IPS-20b (cell line): ENCODE measurements around the gene GRIK3.

Source experiments
- H3K27ac ChIP-seq: one replicate; pipeline ENCODE4 v1.5.1; 2013; ENCODE audit warnings: low read length
- H3K27me3 ChIP-seq: 2 replicates; pipeline ENCODE4 v1.6.1; 2013; ENCODE audit warnings: mild to moderate bottlenecking, low read length, inconsistent platforms; ENCODE audit not compliant: insufficient read depth
- H3K36me3 ChIP-seq: 2 replicates; pipeline ENCODE4 v1.6.1; 2013; ENCODE audit warnings: low read depth, mild to moderate bottlenecking, inconsistent platforms, low read length, moderate library complexity; ENCODE audit not compliant: insufficient read depth
- H3K4me1 ChIP-seq: 2 replicates; pipeline ENCODE4 v1.6.1; 2013; ENCODE audit warnings: mild to moderate bottlenecking, control low read depth, inconsistent platforms, low read length, moderate library complexity; ENCODE audit not compliant: insufficient read depth
- H3K4me3 ChIP-seq: 2 replicates; pipeline ENCODE4 v1.5.1; 2013; ENCODE audit warnings: mild to moderate bottlenecking, low read length, inconsistent platforms
- H3K9ac ChIP-seq: 2 replicates; pipeline ENCODE4 v1.6.1; 2013; ENCODE audit warnings: low read depth, mild to moderate bottlenecking, inconsistent platforms, low read length, moderate library complexity
- H3K9me3 ChIP-seq: 2 replicates; pipeline ENCODE4 v1.6.1; 2013; ENCODE audit warnings: mild to moderate bottlenecking, low read depth, low read length, inconsistent platforms; ENCODE audit not compliant: insufficient read depth

Gene GRIK3

DNA sequence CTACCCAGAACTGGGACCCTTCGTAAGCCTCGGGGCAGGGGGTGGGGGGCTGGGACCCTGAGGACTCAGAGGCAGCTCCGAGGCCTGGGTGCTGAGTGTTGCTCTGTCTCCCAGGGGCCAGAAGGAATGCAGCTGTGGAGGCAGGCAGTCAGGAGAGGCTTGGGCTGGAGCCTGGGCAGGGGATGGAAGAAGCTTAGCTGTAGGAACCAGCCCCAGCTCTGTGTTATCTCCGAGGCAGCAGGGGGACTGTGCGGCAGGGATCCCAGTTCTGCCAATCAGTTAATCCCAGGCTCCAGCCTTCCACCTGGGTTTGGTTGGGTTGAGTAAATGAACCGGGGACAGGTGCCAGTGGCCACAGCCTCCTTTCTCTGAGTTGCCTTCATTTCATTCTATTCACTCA is 8.2 kb upstream of the GRIK3 start:
- Histone ChIP-seq H3K27me3 (peaks cover 42% of the 10 kb centered on the region), H3K9me3 (no peaks in the 10 kb centered on the region), H3K27ac (no peak overlapping the region), H3K9ac (no peak overlapping the region), H3K4me1 (peaks cover 50% of the 10 kb centered on the region; the same call in 1 of the 2 replicates), H3K4me3 (no peak overlapping the region; the same call in 1 of the 2 replicates), H3K36me3 (no peaks in the 10 kb centered on the region)

DNA sequence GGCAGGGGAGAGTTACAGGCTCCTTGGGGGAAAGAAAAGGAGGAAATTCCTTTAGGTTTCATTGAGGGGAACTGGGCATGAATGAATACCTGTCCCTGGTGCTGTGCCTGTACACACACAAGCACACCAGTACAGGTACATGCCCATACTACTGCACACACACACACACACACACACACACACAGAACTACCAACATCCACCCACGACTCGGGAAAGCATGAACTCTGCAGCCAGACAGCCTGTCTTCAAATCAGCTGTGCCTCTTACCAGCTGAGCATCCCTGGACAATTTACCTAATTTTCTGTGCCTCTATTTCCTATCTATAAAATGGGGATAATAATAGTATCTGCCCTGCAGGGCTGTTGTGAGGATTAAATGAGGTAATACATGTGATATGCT is 7.2 kb upstream of the GRIK3 start:
- Histone ChIP-seq H3K27me3 (peaks cover 52% of the 10 kb centered on the region), H3K36me3 (no peaks in the 10 kb centered on the region), H3K4me3 (no peak overlapping the region), H3K9me3 (no peaks in the 10 kb centered on the region), H3K27ac (no peak overlapping the region), H3K4me1 (peaks cover 55% of the 10 kb centered on the region; the same call in 1 of the 2 replicates), H3K9ac (no peak overlapping the region)

DNA sequence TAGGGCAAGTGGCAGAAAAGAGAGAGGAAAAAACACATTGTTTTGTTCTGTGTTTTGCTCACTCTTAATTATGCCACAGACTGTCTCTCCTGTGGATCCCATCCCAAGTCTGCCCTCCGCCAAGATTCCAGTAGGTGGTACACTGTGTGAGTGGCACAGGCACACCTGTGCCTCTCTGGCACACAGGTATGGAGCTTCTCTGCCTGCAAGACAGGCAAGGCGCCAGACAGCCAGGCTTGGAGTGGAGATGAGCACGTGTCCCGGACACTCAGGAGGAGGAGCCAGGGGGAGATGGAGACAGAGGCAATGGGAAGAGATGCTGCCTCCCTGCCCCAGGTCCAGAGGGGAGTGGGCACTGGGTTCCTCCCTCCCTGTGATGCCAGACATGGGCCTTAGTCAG is 6.5 kb upstream of the GRIK3 start:
- no peak overlapping the region for H3K9ac ChIP-seq
- H3K4me1 ChIP-seq, result peaks cover 60% of the 10 kb centered on the region; the same call in 1 of the 2 replicates
- H3K9me3 ChIP-seq, result no peaks in the 10 kb centered on the region
- peaks cover 60% of the 10 kb centered on the region for H3K27me3 ChIP-seq
- H3K27ac ChIP-seq, result no peak overlapping the region
- H3K4me3 ChIP-seq, result no peak overlapping the region
- no peaks in the 10 kb centered on the region for H3K36me3 ChIP-seq

DNA sequence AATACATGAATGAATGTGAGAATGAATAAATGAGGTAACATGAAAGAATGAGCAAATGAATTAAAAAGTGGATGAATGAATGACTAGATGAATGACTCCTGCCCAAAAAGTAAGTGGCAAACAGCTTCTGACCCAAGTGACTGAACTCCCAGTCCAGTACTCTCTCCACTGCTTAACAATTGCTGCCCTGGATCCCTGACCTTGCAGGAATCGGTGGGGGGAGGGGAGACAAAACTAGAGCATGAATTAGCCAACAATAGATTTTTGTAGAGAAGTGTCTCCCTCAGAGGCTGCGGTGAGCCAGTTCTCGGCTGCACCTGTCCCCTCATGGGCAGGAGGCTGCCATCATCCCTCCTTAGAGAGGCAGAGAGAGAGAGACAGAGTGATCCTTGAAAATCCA is 5.9 kb upstream of the GRIK3 start:
- Histone ChIP-seq H3K27me3 (peaks cover 65% of the 10 kb centered on the region), H3K9me3 (no peaks in the 10 kb centered on the region), H3K4me3 (no peak overlapping the region), H3K36me3 (no peaks in the 10 kb centered on the region), H3K27ac (no peak overlapping the region), H3K4me1 (peaks cover 65% of the 10 kb centered on the region; the same call in 1 of the 2 replicates), H3K9ac (no peak overlapping the region)

DNA sequence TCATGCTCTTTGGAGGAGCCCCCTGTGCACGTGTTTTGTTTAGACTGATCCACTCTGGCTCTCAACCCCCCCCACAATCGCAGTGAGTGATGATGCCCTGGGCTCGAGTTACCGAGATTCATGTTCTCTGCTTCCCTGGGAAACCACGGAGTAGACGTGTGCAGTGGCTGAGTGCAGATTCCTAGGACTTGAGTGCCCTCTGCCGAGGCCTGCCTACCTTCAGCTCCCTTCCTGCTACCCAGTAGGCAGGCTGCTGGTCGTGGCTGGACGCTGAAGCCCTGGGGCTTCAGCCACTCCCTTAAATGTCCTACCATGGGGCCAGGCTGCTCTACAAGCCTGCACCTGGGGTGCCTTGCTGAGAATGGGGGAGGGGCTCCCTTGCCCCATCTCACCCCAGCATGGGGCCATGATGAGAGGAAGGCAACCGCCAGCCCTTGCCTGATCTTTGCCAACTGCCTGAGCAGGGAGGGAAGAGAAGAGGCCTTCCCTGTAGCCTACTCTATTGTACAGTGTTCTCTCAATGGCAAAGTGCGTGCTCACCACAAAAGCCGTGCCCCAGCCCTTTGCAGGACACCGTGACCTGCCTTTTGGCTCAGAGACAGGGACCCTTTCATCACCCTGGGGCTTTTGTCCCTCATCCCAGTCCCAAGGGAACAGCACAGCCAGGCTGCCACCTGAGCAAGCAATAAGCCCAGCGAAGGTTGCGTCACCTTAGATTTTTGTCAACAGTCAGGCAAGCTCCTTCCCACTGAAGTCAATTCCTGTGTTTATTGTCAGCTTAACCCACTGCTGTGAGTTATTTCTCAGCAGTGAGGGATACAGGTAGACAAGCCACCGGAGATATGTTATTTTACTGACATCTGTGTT is 4.1 kb upstream of the GRIK3 start:
- no peaks in the 10 kb centered on the region for H3K36me3 ChIP-seq
- H3K9ac ChIP-seq, result no peak overlapping the region; the same call in 1 of the 2 replicates
- peaks cover 80% of the 10 kb centered on the region for H3K27me3 ChIP-seq
- H3K4me1 ChIP-seq, result peaks cover 61% of the 10 kb centered on the region; the same call in 1 of the 2 replicates
- no peak overlapping the region for H3K27ac ChIP-seq
- H3K9me3 ChIP-seq, result no peaks in the 10 kb centered on the region
- H3K4me3 ChIP-seq, result peak overlapping the region; percentile 52; the same call in 1 of the 2 replicates

DNA sequence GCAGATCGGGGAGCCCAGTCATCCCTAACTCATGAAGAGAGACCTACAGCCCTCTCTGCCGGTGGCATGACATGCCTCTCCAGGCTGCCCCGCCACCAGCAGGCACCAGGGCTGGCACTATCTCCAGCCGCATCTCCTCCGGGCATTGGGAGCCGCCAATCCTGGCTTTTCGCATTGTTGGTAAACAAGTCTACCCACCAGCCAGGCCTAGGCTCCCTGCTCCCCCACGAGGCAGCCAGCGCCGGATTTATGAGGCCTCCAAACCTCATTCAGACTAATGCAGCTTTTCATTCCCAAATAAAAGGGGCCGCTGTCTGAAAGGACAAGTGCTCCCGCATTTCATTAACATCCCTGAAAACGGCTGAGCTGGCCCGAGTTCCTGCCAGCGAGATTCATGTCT is 3.4 kb upstream of the GRIK3 start:
- Histone ChIP-seq H3K27me3 (peaks cover 88% of the 10 kb centered on the region), H3K36me3 (no peaks in the 10 kb centered on the region), H3K4me3 (peak overlapping the region; percentile 52; the same call in 1 of the 2 replicates), H3K9me3 (no peaks in the 10 kb centered on the region), H3K4me1 (peaks cover 53% of the 10 kb centered on the region; the same call in 1 of the 2 replicates), H3K9ac (no peak overlapping the region; the same call in 1 of the 2 replicates), H3K27ac (no peak overlapping the region)

DNA sequence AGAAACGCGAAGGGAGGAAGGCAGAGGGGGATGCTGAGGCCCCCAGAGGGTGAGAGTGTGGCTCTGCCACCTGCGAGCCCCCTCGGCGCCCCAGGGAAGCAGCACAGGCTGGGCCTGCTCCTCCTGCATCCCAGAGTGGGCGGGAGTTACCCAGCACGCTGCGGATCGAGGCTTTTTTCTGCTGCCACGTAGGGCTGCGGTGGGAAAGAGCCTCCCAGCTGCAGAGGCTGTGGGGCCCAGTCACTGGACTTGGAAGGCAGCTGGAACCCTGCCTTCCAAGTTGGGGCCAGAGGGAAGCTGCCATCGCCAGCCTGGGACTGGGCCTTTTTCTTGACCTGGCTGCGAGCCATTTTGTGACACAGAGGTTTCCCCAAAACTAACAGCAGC is 2.3 kb upstream of the GRIK3 start:
- Histone ChIP-seq H3K9ac (no peak overlapping the region; the same call in 1 of the 2 replicates), H3K36me3 (no peaks in the 10 kb centered on the region), H3K4me3 (peak overlapping the region; percentile 64; the same call in 1 of the 2 replicates), H3K4me1 (peaks cover 53% of the 10 kb centered on the region; the same call in 1 of the 2 replicates), H3K27me3 (peaks cover 91% of the 10 kb centered on the region), H3K27ac (no peak overlapping the region), H3K9me3 (no peaks in the 10 kb centered on the region)

DNA sequence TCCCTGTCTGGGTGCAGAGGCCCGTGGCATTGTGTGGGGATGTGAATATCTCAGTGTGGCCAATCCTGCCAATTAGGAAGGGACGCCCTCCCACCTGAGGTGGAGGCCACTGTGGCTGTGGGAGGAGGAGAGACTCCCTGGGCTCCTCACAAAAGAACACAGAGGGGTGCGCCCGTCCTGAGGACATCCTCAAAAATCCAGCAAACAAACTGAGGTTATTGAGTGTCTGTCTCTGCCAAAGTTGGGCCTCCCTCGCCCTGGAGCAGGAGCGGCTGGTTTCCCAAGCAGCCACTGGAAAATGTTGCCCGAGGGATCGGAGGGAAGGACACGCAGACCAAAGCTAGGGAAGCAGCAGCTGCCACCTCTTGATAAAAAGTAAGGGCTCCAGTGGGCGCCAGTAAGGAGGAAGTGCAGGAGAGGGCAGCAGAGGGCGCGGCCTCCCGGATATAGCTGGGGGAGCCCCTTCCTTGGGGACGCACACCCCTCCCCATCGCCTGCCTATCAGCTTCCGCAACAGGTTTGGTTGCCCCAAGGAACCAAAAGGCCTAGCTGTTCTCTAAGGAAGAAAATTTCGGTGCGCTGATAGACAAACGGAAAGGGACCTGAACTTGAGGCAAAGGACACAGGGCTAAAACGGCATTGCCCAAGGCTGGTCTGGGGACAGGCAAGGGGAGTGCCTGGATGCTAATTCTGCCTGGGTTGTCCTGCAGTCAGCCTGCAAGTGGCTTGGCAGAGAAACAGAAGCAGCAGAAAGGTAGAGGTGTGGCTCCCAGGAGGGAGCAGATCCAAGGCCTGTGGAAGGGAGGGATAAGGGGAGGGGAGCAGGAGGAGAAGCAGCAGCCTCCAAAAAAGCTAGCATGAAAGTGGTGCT is 1.7 kb upstream of the GRIK3 start:
- H3K36me3 ChIP-seq, result no peaks in the 10 kb centered on the region
- peaks cover 51% of the 10 kb centered on the region; the same call in 1 of the 2 replicates for H3K4me1 ChIP-seq
- peak overlapping the region; percentile 64 for H3K4me3 ChIP-seq
- H3K9ac ChIP-seq, result peak overlapping the region; percentile 41; the same call in 1 of the 2 replicates
- H3K27me3 ChIP-seq, result peaks cover 92% of the 10 kb centered on the region
- H3K9me3 ChIP-seq, result no peaks in the 10 kb centered on the region
- no peak overlapping the region for H3K27ac ChIP-seq

DNA sequence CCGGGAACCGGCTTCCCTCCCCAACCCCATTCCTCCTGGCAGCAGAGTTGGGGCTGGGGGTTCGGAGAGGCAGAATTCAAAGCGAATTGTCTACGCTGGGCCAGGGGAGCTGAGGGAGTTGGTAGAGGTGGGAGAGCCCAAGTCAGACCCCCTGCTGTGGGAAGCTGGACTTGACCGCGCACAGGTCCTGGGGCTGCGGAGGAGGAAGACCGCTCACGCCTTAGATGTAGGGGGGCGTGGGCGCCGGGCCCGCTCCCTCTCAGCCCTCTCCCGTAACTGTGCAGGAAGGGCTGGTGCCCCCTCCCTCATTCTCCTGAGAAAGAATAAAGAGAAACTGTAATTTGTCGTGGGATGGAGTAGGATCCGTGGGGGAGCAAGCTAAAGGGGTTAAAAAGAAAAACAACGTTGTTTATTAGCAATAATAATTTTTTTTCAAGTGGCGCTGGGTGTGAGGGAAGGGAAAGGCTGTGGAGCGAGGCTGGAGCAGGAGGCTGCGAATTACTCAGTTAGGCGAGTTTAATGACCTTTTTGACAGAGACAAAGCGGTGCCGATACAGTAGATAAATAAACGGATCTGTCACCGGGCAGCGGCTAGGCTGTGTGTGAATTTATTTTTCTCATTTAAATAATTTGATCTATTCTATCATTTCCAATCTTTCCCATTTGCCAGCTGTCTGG is 838 bp upstream of the GRIK3 start:
- Histone ChIP-seq H3K4me1 (peaks cover 42% of the 10 kb centered on the region; the same call in 1 of the 2 replicates), H3K9ac (no peak overlapping the region), H3K27me3 (peaks cover 96% of the 10 kb centered on the region), H3K27ac (no peak overlapping the region), H3K9me3 (no peaks in the 10 kb centered on the region), H3K36me3 (no peaks in the 10 kb centered on the region), H3K4me3 (peak overlapping the region; percentile 64)

DNA sequence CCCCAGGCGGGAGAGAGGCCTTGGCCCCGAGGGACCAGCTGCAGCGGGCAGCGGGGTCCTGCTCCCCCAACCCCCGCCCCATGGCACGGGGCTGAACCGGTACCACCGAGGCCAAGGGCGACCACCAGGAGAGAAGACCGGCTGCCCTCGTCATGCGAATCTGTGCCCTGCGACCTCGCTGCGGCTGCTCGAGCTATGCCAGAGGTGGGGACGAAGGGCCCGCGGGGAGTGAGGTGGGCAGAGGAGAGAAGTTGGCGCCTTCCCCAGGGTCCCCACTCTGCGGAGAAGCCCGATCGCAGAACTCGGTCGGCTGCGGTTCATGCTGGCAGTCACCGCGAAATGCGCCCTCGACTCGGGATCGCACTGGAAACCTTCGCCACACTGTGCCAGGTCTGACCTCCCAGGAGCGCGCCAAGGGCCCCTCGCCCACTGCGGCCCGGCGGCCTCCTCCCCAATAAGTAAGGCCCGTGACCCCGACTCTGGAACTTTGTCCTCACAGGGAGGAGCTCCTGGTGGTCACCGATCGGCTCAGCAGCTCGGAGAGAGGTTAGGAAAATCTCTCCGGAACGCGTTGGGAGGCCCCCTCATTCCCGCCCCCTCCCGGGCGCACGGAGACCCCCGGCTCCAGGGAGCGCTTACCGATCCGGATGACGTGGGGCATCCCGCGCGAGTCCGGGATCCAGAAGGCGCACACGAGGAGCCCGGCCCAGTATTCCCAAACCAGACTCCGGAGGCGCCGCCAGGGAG is 787 bp downstream of the GRIK3 start:
- Histone ChIP-seq H3K9me3 (no peaks in the 10 kb centered on the region), H3K4me1 (peaks cover 33% of the 10 kb centered on the region; the same call in 1 of the 2 replicates), H3K9ac (no peak overlapping the region), H3K27ac (no peak overlapping the region), H3K4me3 (peak overlapping the region; percentile 59), H3K36me3 (no peaks in the 10 kb centered on the region), H3K27me3 (peaks cover 97% of the 10 kb centered on the region)
